OCI-LY7 (cell line): Measurements from ENCODE around the gene SPEM2. TPM values are rescaled to one million over a fixed set of nuclear protein-coding genes. Genes with fewer than 3 reads are reported as not detected.

Source experiments
- BruUV-seq: library from RNA; stranded (reverse); fragments of 400-500 nt; replicated peaks from 2 replicates; lab custom pipeline; 2021; lab: Mats Ljungman, UMichigan
- CTCF ChIA-PET: fragments of 300-600 bp; sonication (Branson Sonifier 250); formaldehyde crosslinking; loops from one replicate; lab custom pipeline; 2022; ENCODE audit warnings: antibody characterized with exemption; ENCODE audit not compliant: unreplicated experiment; lab: Charles Lee
- POLR2A ChIA-PET: fragments of 300-600 bp; sonication (Branson Sonifier 250); formaldehyde crosslinking; loops from one replicate; lab custom pipeline; 2022; ENCODE audit warnings: antibody characterized with exemption; lab: Charles Lee
- DNase-seq: peaks from one replicate; pipeline ENCODE4 v3.0.0-alpha.2; 2015; ENCODE audit warnings: low spot score
- H2AFZ ChIP-seq: fragments of 200-600 bp; sonication (generic), shearing (Covaris generic); 2 replicates; pipeline ENCODE4 v1.6.1; 2014; ENCODE audit warnings: mild to moderate bottlenecking, antibody characterized with exemption, low read length, moderate library complexity
- H3K27ac ChIP-seq: fragments of 200-600 bp; sonication (generic); 2 replicates; pipeline ENCODE4 v1.5.1; 2014; ENCODE audit warnings: mixed run types, low read depth, mild to moderate bottlenecking, moderate library complexity, low read length, inconsistent platforms; ENCODE audit not compliant: poor library complexity, severe bottlenecking
- H3K36me3 ChIP-seq: fragments of 200-600 bp; sonication (generic); 2 replicates; pipeline ENCODE4 v1.6.1; 2014; ENCODE audit warnings: mild to moderate bottlenecking, antibody characterized with exemption, low read length, moderate library complexity, mixed read lengths; ENCODE audit not compliant: insufficient read depth
- H3K4me1 ChIP-seq: fragments of 200-600 bp; sonication (generic); 2 replicates; pipeline ENCODE4 v1.5.1; 2014; ENCODE audit warnings: mild to moderate bottlenecking, low read length; ENCODE audit not compliant: insufficient read depth, poor library complexity, severe bottlenecking
- H3K4me2 ChIP-seq: fragments of 200-600 bp; sonication (generic); 2 replicates; pipeline ENCODE4 v1.6.1; 2014; ENCODE audit warnings: mild to moderate bottlenecking, low read length
- H3K4me3 ChIP-seq: fragments of 200-600 bp; sonication (generic); 2 replicates; pipeline ENCODE4 v1.5.1; 2014; ENCODE audit warnings: mild to moderate bottlenecking, low read depth, low read length; ENCODE audit not compliant: poor library complexity, severe bottlenecking
- H3K79me2 ChIP-seq: fragments of 200-600 bp; sonication (generic); 2 replicates; pipeline ENCODE4 v1.6.1; 2016; ENCODE audit warnings: low read depth, mild to moderate bottlenecking, low read length, moderate library complexity, mixed read lengths; ENCODE audit not compliant: insufficient read depth
- H3K9me2 ChIP-seq: fragments of 200-600 bp; sonication (generic); 2 replicates; pipeline ENCODE4 v1.6.1; 2016; ENCODE audit warnings: mild to moderate bottlenecking, low read length, mixed read lengths; ENCODE audit not compliant: insufficient read depth
- H3K9me3 ChIP-seq: fragments of 200-600 bp; sonication (generic); 2 replicates; pipeline ENCODE4 v1.6.1; 2014; ENCODE audit warnings: mild to moderate bottlenecking, mixed run types, low read length, mixed read lengths
- H4K20me1 ChIP-seq: fragments of 200-600 bp; sonication (generic); 2 replicates; pipeline ENCODE4 v1.6.1; 2014; ENCODE audit warnings: mild to moderate bottlenecking, antibody characterized with exemption, low read length, moderate library complexity, mixed read lengths; ENCODE audit not compliant: insufficient read depth
- CTCF ChIP-seq: fragments of 200-600 bp; sonication (generic); conservative IDR thresholded peaks from 2 replicates; pipeline ENCODE4 v1.5.1; 2014; ENCODE audit warnings: mild to moderate bottlenecking, antibody characterized with exemption, low read length, moderate library complexity, mixed read lengths
- EZH2phosphoT487 ChIP-seq: fragments of 200-600 bp; sonication (generic); IDR thresholded peaks from 2 replicates; pipeline ENCODE4 v1.6.1; 2018; ENCODE audit warnings: low read depth, borderline replicate concordance, mild to moderate bottlenecking, mixed run types, antibody characterized with exemption, low read length, moderate library complexity, mixed read lengths
- intact Hi-C: fragments of 100-400 bp; cut with micrococcal nuclease; formaldehyde crosslinking; loops from one replicate; pipeline ENCODE4 v1.10.0; 2022; ENCODE audit not compliant: unreplicated experiment
- total RNA-seq, 2 experiments: library from RNA; depleted of rRNA in 1 of 2; stranded (reverse); fragments of >200 nt in 1 of 2; shearing (Covaris generic) in 1 of 2; gene quantifications; 2 replicates each; pipeline ENCODE4 v1.2.3, GENCODE V29; 2014 to 2022

SPEM2 gene
- total RNA-seq, 2 experiments from 2014 or later: not detected

- no peaks in the 10 kb centered on the region for H3K36me3 ChIP-seq
- H3K4me2 ChIP-seq: peak overlapping the region; percentile 72
- TF ChIP-seq EZH2phosphoT487: no peak
- TF ChIP-seq CTCF: no peak
- no peaks in the 10 kb centered on the region for H3K79me2 ChIP-seq
- intact Hi-C loops: loop anchor here (2.0 kb wide), 1 partner anchor 23 kb away; no protein-coding TSS in a partner anchor
- H3K9me3 ChIP-seq: 0 out of 2 replicates have a peak, but pooled peaks cover 6% of the 10 kb centered on the region
- DNase-seq: peak; percentile 72
- peak overlapping the region; percentile 64 for H3K4me3 ChIP-seq
- no peak overlapping the region for H3K27ac ChIP-seq
- POLR2A ChIA-PET: interaction anchor here (0.6 to 1.0 kb wide), 3 partner anchors 10 to 54 kb away, joined by 3 read pairs; partner anchors contain the start of gene PLSCR3
- peaks cover 11% of the 10 kb centered on the region for H3K4me1 ChIP-seq
- BruUV-seq: no TSS peak
- H4K20me1 ChIP-seq: no peaks in the 10 kb centered on the region
- H2AFZ ChIP-seq: peak overlapping the region; percentile 61; the same call in 1 of the 2 replicates
- no peaks in the 10 kb centered on the region for H3K9me2 ChIP-seq
- CTCF ChIA-PET: no interaction called here
Observed at GRCh38 chr17:7383742-7384488, 41.5 kb upstream of the SPEM2 start.

DNA sequence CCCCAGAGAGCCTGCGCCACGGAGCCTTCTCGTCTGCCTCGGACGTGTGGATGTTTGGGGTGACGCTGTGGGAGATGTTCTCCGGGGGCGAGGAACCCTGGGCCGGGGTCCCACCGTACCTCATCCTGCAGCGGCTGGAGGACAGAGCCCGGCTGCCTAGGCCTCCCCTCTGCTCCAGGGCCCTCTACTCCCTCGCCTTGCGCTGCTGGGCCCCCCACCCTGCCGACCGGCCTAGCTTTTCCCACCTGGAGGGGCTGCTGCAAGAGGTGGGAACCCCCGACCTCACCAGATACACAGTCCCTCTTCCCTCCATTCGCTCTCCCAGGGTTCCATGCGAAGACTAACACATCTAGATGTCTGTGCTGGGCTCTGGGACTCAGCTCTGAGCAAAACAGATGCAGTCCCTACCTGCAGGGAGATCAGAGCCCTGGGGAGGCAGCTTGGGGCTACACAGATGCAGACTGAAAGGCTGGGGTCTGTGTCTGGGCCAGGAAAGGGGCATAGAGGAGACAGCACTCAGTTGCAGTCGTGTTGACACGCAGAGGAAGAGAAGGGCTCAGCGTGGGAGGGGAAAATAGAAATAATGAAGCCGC, 40.8 kb upstream of the SPEM2 start:
- POLR2A ChIA-PET: interaction anchor here (0.6 to 1.0 kb wide), 3 partner anchors 10 to 54 kb away, joined by 3 read pairs; partner anchors contain the start of gene PLSCR3
- Histone ChIP-seq H3K36me3 (no peaks in the 10 kb centered on the region), H3K4me3 (peak overlapping the region; percentile 64), H3K9me2 (no peaks in the 10 kb centered on the region), H3K4me1 (peaks cover 11% of the 10 kb centered on the region), H3K27ac (no peak overlapping the region), H3K9me3 (0 out of 2 replicates have a peak, but pooled peaks cover 1% of the 10 kb centered on the region), H2AFZ (peak overlapping the region; percentile 61; the same call in 1 of the 2 replicates), H3K4me2 (peak overlapping the region; percentile 72), H4K20me1 (no peaks in the 10 kb centered on the region), H3K79me2 (no peaks in the 10 kb centered on the region)
- CTCF ChIA-PET: no interaction called here
- no TSS peak for BruUV-seq
- peak; percentile 14 for DNase-seq
- TF ChIP-seq EZH2phosphoT487 (no peak), CTCF (no peak)
- intact Hi-C loops: loop anchor here (2.0 kb wide), 1 partner anchor 24 kb away; no protein-coding TSS in a partner anchor
